ENCODE results near the gene SNX24. TPM values are rescaled to one million over a fixed set of nuclear protein-coding genes. Genes with fewer than 3 reads are reported as not detected.
"Not testable (repeated sequence)": the region's sequence is repeated elsewhere in the genome, so short reads cannot be mapped to it uniquely, and the experiment has no call there.

Gene SNX24, protein sequence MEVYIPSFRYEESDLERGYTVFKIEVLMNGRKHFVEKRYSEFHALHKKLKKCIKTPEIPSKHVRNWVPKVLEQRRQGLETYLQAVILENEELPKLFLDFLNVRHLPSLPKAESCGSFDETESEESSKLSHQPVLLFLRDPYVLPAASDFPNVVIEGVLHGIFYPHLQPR
- polyA plus RNA-seq (ENCODE audit: insufficient read length in 4 of 4): 10 to 100 TPM; 21.6 to 27.6 (median 26.4) TPM

DNA sequence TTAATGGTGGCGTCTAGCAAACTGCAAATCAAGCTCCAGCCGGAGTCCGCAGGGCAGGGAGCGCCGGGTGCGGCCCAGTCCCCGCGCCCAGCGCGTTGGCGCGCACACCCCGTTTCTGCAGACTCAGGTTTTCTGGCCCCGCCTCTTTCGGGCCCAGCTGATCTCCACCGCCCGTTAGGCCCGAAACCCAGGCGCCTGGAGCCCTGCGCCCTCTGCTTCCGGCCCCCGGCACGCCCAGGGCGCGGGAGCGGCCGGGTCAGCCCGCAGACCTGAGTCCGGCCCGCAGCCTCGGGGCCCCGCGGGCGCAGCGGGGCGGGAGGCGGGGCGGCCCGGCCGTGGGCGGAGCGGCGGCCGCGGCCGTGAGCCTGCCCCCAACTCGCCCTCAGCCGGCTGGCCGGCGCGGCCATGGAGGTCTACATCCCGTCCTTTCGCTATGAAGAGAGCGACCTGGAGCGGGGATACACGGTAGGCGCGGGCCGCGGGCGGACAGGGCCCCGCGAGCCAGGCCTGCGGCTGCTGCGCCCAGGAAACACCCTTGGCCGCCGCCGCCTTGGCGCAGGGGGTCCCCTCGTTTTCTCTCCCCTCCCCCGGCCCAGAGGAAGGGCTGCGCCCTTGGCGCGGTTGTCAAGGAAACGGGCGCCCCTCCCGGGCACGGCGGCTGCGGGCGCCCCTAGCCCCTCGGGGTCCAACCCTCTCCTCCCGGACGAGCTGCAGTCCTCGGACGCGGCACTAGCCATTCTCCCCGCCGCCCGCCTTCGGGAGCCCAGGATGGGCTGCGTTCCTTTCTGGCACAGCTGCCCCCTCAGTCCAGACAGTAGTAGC, at the start of gene SNX24:
Gene SNX24, plus strand, starts transcription at position 385 of the 822 bp plus-strand sequence. Its CDS starts 21 bp downstream, at position 406.
- peak; percentile 48 to 63 (median 55) for DNase-seq (ENCODE audit: low read depth in 4 of 4, low spot score in 3 of 4)

- no peak for DNase-seq (ENCODE audit: low read depth in 4 of 4, low spot score in 3 of 4)
Observed at GRCh38 chr5:122805481-122805880, 39.9 kb upstream of the SNX24 start.

DNA sequence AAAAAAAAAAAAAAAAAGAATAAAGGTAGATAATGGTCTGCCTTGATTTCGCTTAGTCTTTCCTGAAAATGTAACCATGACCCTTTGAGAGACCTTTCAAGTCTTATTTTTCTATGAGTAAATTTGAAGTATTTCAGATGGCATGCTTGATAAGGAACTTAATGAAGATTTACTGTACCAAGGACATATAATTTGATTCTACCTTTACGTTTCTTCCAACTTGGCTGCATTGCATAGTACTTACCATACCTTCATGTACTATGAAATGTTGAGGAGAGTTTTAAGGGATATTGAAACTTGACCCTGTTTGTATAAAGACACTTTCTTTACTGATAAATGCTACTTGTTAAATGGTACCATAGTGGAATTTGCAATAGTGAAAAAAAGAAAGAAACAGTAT, 35.0 kb upstream of the SNX24 start:
- no peak for DNase-seq (ENCODE audit: low read depth in 4 of 4, low spot score in 3 of 4)

DNA sequence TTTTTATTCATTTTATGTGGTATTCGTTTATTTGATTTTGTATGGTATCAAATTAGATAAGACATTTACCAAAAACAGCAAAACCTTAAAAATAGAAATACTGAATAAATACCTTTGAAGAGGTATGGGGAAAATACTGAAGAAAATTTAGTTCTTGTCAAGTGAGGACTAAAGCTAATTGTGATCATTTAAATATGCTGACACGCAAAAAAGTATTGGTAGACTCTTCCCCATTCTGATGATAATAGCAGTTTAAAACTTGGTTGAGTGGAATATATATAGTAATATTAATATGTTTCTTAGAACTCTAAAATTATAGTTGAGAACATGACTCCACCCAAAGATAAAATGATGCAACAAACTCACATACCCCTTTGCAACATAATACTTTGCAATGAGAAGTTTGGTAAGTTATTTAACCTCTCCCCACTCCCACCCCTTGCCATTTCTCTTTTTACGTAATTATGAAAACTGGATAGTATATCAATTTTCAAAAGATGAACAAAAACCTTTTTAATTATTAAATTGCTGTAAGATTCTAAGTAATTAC, 30.1 kb upstream of the SNX24 start:
- no peak for DNase-seq (ENCODE audit: low read depth in 4 of 4, low spot score in 3 of 4)

DNA sequence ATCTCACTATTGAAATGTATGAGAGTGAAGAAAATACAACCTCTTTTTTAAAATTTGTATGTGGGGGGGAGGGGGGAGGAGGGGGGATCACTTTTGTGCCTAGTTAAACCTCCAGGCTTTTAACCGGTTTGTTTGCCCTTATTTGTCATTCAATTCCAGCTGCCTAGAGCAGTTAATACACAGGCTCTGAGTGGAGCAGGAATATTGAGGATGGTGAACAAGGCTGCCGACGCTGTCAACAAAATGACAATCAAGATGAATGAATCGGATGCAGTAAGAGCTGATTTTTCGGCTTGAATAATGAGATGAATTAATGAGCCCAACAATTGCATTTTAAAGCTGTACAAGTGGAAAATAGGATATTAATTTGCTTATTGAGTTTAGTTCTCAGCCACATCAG, 28.7 kb upstream of the SNX24 start:
- DNase-seq (ENCODE audit: low read depth in 4 of 4, low spot score in 3 of 4): no peak

GRCh38 chr5:122831984-122832383, 13.4 kb upstream of the SNX24 start:
- DNase-seq (ENCODE audit: low read depth in 4 of 4, low spot score in 3 of 4): no peak

- DNase-seq (ENCODE audit: low read depth in 4 of 4, low spot score in 3 of 4): no peak
Observed at GRCh38 chr5:122835681-122836080, 9.7 kb upstream of the SNX24 start.

GRCh38 chr5:122836947-122837346, 8.5 kb upstream of the SNX24 start:
- DNase-seq (ENCODE audit: low read depth in 4 of 4, low spot score in 3 of 4): no peak

- DNase-seq (ENCODE audit: low read depth in 4 of 4, low spot score in 3 of 4): no peak
Observed at GRCh38 chr5:122839731-122840130, 5.7 kb upstream of the SNX24 start.

DNA sequence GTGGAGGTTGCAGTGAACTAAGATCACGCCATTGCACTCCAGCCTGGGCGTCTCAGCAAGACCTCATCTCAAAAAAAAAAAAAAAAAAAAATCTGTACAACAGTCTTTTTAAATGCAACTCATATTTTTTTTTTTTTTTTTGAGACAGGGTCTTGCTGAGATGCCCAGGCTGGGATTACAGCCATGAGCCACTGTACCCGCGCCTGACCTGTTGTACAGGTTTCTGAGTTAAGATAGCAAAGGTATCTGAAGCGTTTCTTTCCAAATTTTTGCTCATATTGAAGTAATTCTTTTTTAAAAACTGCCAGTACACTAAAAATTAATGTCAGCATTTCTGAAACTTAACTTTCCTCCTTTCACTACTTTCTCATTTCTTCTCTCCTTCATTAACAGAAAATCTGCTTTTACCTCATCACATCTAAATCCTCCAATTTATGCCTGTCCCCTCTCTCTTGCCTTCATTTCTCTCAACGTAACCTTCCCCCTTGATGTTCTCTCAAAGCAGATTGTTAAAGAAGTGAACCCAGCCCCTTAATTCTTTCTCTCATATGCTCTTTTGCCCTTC, 3.3 kb upstream of the SNX24 start:
- DNase-seq (ENCODE audit: low read depth in 4 of 4, low spot score in 3 of 4): no peak

DNA sequence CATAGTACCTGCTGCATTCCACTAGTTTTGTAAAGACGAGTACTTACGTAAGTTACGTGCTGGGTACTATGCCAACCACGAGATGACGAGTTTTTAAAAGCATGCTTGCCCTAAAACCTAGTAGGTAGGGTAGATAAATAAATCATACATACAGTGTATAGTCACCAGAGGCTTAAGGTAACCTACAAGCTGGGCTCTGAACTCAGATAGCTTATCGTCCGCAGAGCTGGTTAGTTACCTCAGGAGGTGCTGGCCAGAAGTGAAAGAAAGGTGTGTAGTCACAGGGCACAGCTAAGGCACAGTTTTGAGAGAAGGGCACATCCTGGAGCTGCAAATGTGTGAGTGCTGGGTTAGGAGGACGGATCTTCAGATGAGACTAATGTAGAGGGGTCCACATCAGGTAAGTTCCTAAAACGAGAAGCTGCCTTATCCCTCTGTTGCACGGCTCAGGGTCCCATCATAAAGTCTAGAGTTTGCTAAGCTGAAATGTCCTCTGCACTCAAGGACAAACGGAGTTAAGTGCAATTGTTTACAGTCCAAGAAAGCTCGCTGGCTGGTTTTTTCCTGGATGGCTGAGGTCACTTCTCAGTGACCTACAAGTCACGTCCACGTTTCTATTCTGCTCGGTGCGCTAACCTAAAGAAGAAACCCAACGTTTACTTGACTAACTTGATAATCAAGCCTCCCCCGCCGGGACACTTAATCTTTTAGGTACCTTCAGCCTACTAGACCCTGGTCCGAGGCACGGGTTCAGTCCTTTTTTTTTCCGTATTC, 1.1 kb upstream of the SNX24 start:
- DNase-seq (ENCODE audit: low read depth in 4 of 4, low spot score in 3 of 4): peak in 3 of 4 donors; percentile 16 to 43 (median 26)

- peak in 1 of 4 donors; percentile 12 for DNase-seq (ENCODE audit: low read depth in 4 of 4, low spot score in 3 of 4)
Observed at GRCh38 chr5:122844910-122845228, 544 bp upstream of the SNX24 start.

DNA sequence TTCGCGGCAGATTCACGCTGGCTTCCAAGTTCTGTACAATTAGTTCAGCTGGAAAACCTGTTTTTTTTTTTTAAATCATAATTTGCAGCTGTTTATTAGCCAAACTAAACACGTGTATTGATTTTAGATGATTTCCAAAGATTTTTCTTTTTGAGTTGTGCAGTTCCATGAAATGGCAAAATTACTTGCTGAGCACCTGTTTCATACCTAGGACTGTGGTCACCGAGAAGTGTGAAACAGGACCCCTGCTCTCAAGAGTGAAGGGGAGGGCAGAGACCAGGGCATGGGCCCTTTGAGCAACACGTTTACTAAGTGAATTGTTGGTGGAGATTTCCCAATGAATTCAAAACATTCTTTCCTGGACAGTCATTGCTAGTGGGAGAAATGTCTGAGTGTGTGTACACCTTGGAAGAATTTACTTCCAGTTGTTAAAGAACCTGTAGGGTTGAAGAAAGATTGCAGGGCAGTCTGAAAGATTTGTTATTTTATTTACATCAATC, 688 bp downstream of the SNX24 start:
- peak in 2 of 4 donors; percentile 8 to 10 for DNase-seq (ENCODE audit: low read depth in 4 of 4, low spot score in 3 of 4)

GRCh38 chr5:122847687-122848081, 2.3 kb downstream of the SNX24 start:
- no peak for DNase-seq (ENCODE audit: low read depth in 4 of 4, low spot score in 3 of 4)

- DNase-seq (ENCODE audit: low read depth in 4 of 4, low spot score in 3 of 4): no peak
Observed at GRCh38 chr5:122849771-122850170, 4.4 kb downstream of the SNX24 start.

GRCh38 chr5:122857538-122857937, 12.1 kb downstream of the SNX24 start:
- DNase-seq (ENCODE audit: low read depth in 4 of 4, low spot score in 3 of 4): not testable (repeated sequence)

DNA sequence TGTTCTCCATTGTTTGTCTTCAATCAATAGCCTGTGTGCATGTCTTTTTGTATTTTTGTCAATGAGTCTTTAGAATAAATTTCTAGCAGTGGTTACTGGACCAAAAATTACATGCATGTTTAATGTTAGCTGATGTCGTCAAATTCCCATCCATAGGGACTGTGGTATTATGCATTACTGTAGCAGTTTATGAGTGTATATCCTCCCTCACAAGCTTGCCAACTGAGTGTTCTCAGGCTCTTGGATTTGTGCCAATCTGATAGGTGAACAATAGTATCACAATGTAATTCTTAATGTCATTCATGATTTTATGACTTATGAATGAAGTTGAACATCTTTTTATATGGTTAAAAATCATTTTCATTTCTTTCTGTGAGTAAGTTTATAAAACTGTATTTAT, 13.0 kb downstream of the SNX24 start:
- DNase-seq (ENCODE audit: low read depth in 4 of 4, low spot score in 3 of 4): no peak

- no peak for DNase-seq (ENCODE audit: low read depth in 4 of 4, low spot score in 3 of 4)
Observed at GRCh38 chr5:122863240-122863639, 17.8 kb downstream of the SNX24 start.

DNA sequence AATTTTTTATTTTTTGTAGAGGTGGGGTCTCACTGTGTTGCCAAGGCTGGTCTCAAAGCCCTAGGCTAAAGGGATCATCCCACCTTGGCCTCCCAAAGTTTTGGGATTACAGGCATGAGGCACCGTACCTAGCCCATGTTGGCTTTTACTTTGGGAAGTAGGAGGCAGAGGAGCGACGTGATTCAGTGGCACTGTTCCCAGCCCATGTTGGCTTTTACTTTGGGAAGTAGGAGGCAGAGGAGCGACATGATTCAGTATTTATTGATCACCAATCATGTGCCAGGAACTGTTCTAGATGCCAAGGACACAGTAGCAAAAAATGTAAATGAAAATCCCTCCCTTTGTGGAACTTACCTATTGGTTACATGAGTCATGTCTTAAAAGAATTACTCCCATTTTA, 18.3 kb downstream of the SNX24 start:
- no peak for DNase-seq (ENCODE audit: low read depth in 4 of 4, low spot score in 3 of 4)

- DNase-seq (ENCODE audit: low read depth in 4 of 4, low spot score in 3 of 4): no peak
Observed at GRCh38 chr5:122864400-122864799, 19.0 kb downstream of the SNX24 start.

GRCh38 chr5:122864842-122865241, 19.4 kb downstream of the SNX24 start:
- no peak for DNase-seq (ENCODE audit: low read depth in 4 of 4, low spot score in 3 of 4)

Measured in right renal pelvis (tissue), 4 donors.